Measurements from ENCODE around the gene TNK2. TPM values are rescaled to one million over a fixed set of nuclear protein-coding genes. Genes with fewer than 3 reads are reported as not detected.

The TNK2 gene
- total and polyA plus RNA-seq, 8 donors: 21.0 to 91.2 (median 25.0) TPM

GRCh38 chr3:195850857-195851543 lies 57.4 kb downstream of the TNK2 start:
- Histone ChIP-seq H3K36me3 (no peaks in the 10 kb centered on the region), H3K4me3 (peak overlapping the region in 1 of 4 donors; percentile 19), H3K4me1 (peaks cover 0 to 2% (median 0%) of the 10 kb centered on the region in 3 donors), H3K27ac (no peak overlapping the region), H3K9me3 (no peaks in the 10 kb centered on the region), H3K27me3 (no peaks in the 10 kb centered on the region)
- ATAC-seq (peak; percentile 82 to 98 (median 94)), FAIRE-seq (no peak), DNase-seq (peak; percentile 77 to 92 (median 86))
- peak; percentile 99 to 100 (median 100) for TF ChIP-seq CTCF (IDR thresholded peaks at IDR 0.05)
- intact Hi-C loops (cut with DNase I): no loop called here
- 12% methylated on average over 31 of the region's 31 CpGs for WGBS, 2 donors

GRCh38 chr3:195849322-195850074 lies 58.9 kb downstream of the TNK2 start:
- no peak for FAIRE-seq
- peak in 2 of 4 donors; percentile 50 to 87 for TF ChIP-seq CTCF (IDR thresholded peaks at IDR 0.05)
- H3K27ac ChIP-seq: no peak overlapping the region

GRCh38 chr3:195847055-195847950 lies 61.0 kb downstream of the TNK2 start:
- TF ChIP-seq CTCF (IDR thresholded peaks at IDR 0.05): no peak
- intact Hi-C loops (cut with DNase I): no loop called here
- H3K36me3 ChIP-seq: no peaks in the 10 kb centered on the region
- FAIRE-seq (no peak), DNase-seq (peak in 1 of 6 donors; percentile 69), ATAC-seq (no peak)
- 80 to 89% methylated on average over 23 to 24 of the region's 24 CpGs for WGBS, 2 donors
- no peaks in the 10 kb centered on the region for H3K27me3 ChIP-seq
- no peaks in the 10 kb centered on the region for H3K4me1 ChIP-seq
- H3K9me3 ChIP-seq: no peaks in the 10 kb centered on the region
- H3K27ac ChIP-seq: no peak overlapping the region
- H3K4me3 ChIP-seq: no peak overlapping the region

More at GRCh38 chr3:195849322-195850074, 58.9 kb downstream of the TNK2 start:
- intact Hi-C loops (cut with DNase I): no loop called here
- ATAC-seq (peak in 2 of 4 donors; percentile 76 to 88), DNase-seq (peak in 3 of 6 donors; percentile 35 to 86 (median 78))
- no peaks in the 10 kb centered on the region for H3K36me3 ChIP-seq
- H3K27me3 ChIP-seq: no peaks in the 10 kb centered on the region
- WGBS, 2 donors: 74 to 84% methylated on average over 53 of the region's 53 CpGs
- no peak overlapping the region for H3K4me3 ChIP-seq
- peaks cover 0 to under 1% (median 0%) of the 10 kb centered on the region in 3 donors for H3K4me1 ChIP-seq
- no peaks in the 10 kb centered on the region for H3K9me3 ChIP-seq

GRCh38 chr3:195845483-195845882 lies 62.9 kb downstream of the TNK2 start:
- FAIRE-seq: no peak
- Histone ChIP-seq H3K36me3 (no peaks in the 10 kb centered on the region), H3K27ac (no peak overlapping the region), H3K9me3 (no peaks in the 10 kb centered on the region), H3K27me3 (no peaks in the 10 kb centered on the region), H3K4me3 (no peak overlapping the region), H3K4me1 (no peaks in the 10 kb centered on the region)
- ATAC-seq: no peak
- WGBS, 2 donors: 79 to 84% methylated on average over 6 of the region's 6 CpGs
- intact Hi-C loops (cut with DNase I): no loop called here
- no peak for DNase-seq
- TF ChIP-seq CTCF (IDR thresholded peaks at IDR 0.05): no peak

All from pancreas (tissue), 10 donors.